HCT116 (cell line): ENCODE measurements around the gene ZNF333. TPM values are rescaled to one million over a fixed set of nuclear protein-coding genes. Genes with fewer than 3 reads are reported as not detected.

ENCODE experiments used
- ATAC-seq: fragments of 200-7000 bp; cut with Tn5 transposase; 2 replicates; pipeline ENCODE4 v1.9.1; 2020; ENCODE audit warnings: mild to moderate bottlenecking, moderate library complexity
- BruUV-seq: library from RNA; stranded (reverse); fragments of 400-500 nt; replicated peaks from 2 replicates; lab custom pipeline; 2021; lab: Mats Ljungman, UMichigan
- CTCF ChIA-PET: fragments of 300-600 bp; sonication (Branson Sonifier 250); formaldehyde crosslinking; loops from one replicate; lab custom pipeline; 2021; ENCODE audit warnings: antibody characterized with exemption; lab: Charles Lee
- POLR2A ChIA-PET: fragments of 300-600, 350-600 bp; sonication (Branson Sonifier 250); formaldehyde crosslinking; loops from one replicate; lab custom pipeline; 2021; ENCODE audit warnings: antibody characterized with exemption; lab: Charles Lee
- RAD21 ChIA-PET, 2 experiments: fragments of 300-600 bp; sonication (Branson Sonifier 250); formaldehyde crosslinking; loops; one replicate each; lab custom pipeline; 2023; ENCODE audit warnings: low total read pairs in 2 of 2; ENCODE audit not compliant: uncharacterized antibody in 2 of 2, unreplicated experiment in 2 of 2, low non-redundant PET in 1 of 2; lab: Charles Lee
- DNase-seq: peaks from one replicate; pipeline ENCODE4 v3.0.0-alpha.2; 2010; ENCODE audit warnings: low read depth, low spot score
- H2AFZ ChIP-seq: fragments of 200-600 bp; shearing (Covaris generic), sonication (generic); 2 replicates; pipeline ENCODE4 v1.6.1; 2017; ENCODE audit warnings: low read depth, mixed run types, mixed read lengths, antibody characterized with exemption, low read length; ENCODE audit not compliant: poor library complexity, severe bottlenecking
- H3K27ac ChIP-seq: 2 replicates; pipeline ENCODE4 v1.5.1; 2012; ENCODE audit warnings: low read depth, low read length
- H3K27me3 ChIP-seq: fragments of 200-600 bp; sonication (generic); 2 replicates; pipeline ENCODE4 v1.6.1; 2016; ENCODE audit warnings: mixed run types, low read length, mixed read lengths; ENCODE audit not compliant: insufficient read depth
- H3K36me3 ChIP-seq, 2 experiments: fragments of 200-500 bp in 1 of 2; fragments of 200-600 bp in 1 of 2; sonication (Bioruptor generic) in 1 of 2; sonication (generic) in 1 of 2; 2 replicates each; pipeline versions ENCODE4 v1.5.1 to v1.6.1; 2014 to 2016; ENCODE audit warnings: low read length in 2 of 2, inconsistent platforms in 1 of 2, mixed read lengths in 1 of 2, mixed run types in 1 of 2; ENCODE audit not compliant: insufficient read depth in 2 of 2, control insufficient read depth in 1 of 2
- H3K4me1 ChIP-seq, 2 experiments: fragments of 200-600 bp in 1 of 2; sonication (generic) in 1 of 2; 2 replicates each; pipeline versions ENCODE4 v1.5.1 to v1.6.1; 2012 to 2017; ENCODE audit warnings: low read length in 2 of 2, inconsistent platforms in 1 of 2, mild to moderate bottlenecking in 1 of 2, mixed read lengths in 1 of 2, mixed run types in 1 of 2, moderate library complexity in 1 of 2; ENCODE audit not compliant: insufficient read depth in 2 of 2, control insufficient read depth in 1 of 2
- H3K4me2 ChIP-seq: fragments of 200-600 bp; sonication (generic); 2 replicates; pipeline ENCODE4 v1.6.1; 2017; ENCODE audit warnings: mixed run types, low read length, mixed read lengths
- H3K4me3 ChIP-seq, 2 experiments: fragments of 200-600 bp in 1 of 2; sonication (generic) in 1 of 2; replicated peaks in 1 of 2; 2 replicates each; pipeline ENCODE4 v1.5.1; 2011 to 2016; ENCODE audit warnings: low read length in 2 of 2, control low read depth in 1 of 2, low read depth in 1 of 2, mild to moderate bottlenecking in 1 of 2, mixed read lengths in 1 of 2, mixed run types in 1 of 2
- H3K79me2 ChIP-seq: fragments of 200-600 bp; sonication (generic); 2 replicates; pipeline ENCODE4 v1.6.1; 2017; ENCODE audit warnings: mild to moderate bottlenecking, mixed run types, low read length, moderate library complexity, mixed read lengths; ENCODE audit not compliant: insufficient read depth
- H3K9ac ChIP-seq: fragments of 200-600 bp; sonication (generic); 2 replicates; pipeline ENCODE4 v1.6.1; 2016; ENCODE audit warnings: low read length, mixed read lengths
- H3K9me2 ChIP-seq: fragments of 200-600 bp; sonication (generic), shearing (Covaris generic); 2 replicates; pipeline ENCODE4 v1.6.1; 2017; ENCODE audit warnings: mixed run types, mild to moderate bottlenecking, moderate library complexity; ENCODE audit not compliant: insufficient read depth
- H3K9me3 ChIP-seq, 2 experiments: fragments of 200-500 bp in 1 of 2; fragments of 200-600 bp in 1 of 2; sonication (Bioruptor generic) in 1 of 2; sonication (generic) in 1 of 2; 2 replicates each; pipeline ENCODE4 v1.6.1; 2014 to 2017; ENCODE audit warnings: low read length in 2 of 2, mixed read lengths in 2 of 2, inconsistent platforms in 1 of 2, low read depth in 1 of 2, mild to moderate bottlenecking in 1 of 2, mixed run types in 1 of 2, moderate library complexity in 1 of 2; ENCODE audit not compliant: control insufficient read depth in 1 of 2, insufficient read depth in 1 of 2
- H4K20me1 ChIP-seq: fragments of 200-600 bp; sonication (generic), shearing (Covaris generic); 2 replicates; pipeline ENCODE4 v1.6.1; 2017; ENCODE audit warnings: mixed run types, mild to moderate bottlenecking, moderate library complexity; ENCODE audit not compliant: insufficient read depth
- CBX3 ChIP-seq: IDR thresholded peaks from 2 replicates; pipeline ENCODE4 v1.6.1; 2012; ENCODE audit warnings: low read depth
- ELF1 ChIP-seq: IDR thresholded peaks from 2 replicates; pipeline ENCODE4 v1.6.1; 2012; ENCODE audit warnings: low read depth, borderline replicate concordance
- EZH2 ChIP-seq: fragments of 200-600 bp; sonication (generic); IDR thresholded peaks from 2 replicates; pipeline ENCODE4 v1.6.1; 2017; ENCODE audit warnings: antibody characterized with exemption, mixed run types
- EZH2phosphoT487 ChIP-seq: fragments of 200-600 bp; IDR thresholded peaks from 2 replicates; pipeline ENCODE4 v1.6.1; 2018; ENCODE audit warnings: antibody characterized with exemption, borderline replicate concordance
- FOSL1 ChIP-seq: IDR thresholded peaks from 2 replicates; pipeline ENCODE4 v1.6.1; 2012; ENCODE audit warnings: low read depth
- JUND ChIP-seq: IDR thresholded peaks from 2 replicates; pipeline ENCODE4 v1.6.1; 2012
- POLR2A ChIP-seq: IDR thresholded peaks from 2 replicates; pipeline ENCODE4 v1.7.0; 2011; ENCODE audit warnings: borderline replicate concordance; ENCODE audit not compliant: insufficient read depth, insufficient read length; ENCODE audit errors: extremely low read depth
- POLR2AphosphoS5 ChIP-seq: IDR thresholded peaks from 2 replicates; pipeline ENCODE4 v1.6.1; 2011; ENCODE audit warnings: mild to moderate bottlenecking, low read depth, low read length, moderate library complexity
- RAD21 ChIP-seq: IDR thresholded peaks from 2 replicates; pipeline ENCODE4 v1.6.1; 2012; ENCODE audit warnings: low read depth, mild to moderate bottlenecking
- SIN3A ChIP-seq: IDR thresholded peaks from 2 replicates; pipeline ENCODE4 v1.6.1; 2012; ENCODE audit warnings: low read depth
- ZBTB33 ChIP-seq: IDR thresholded peaks from 2 replicates; pipeline ENCODE4 v1.6.1; 2011; ENCODE audit warnings: mild to moderate bottlenecking, low read length, moderate library complexity; ENCODE audit not compliant: insufficient replicate concordance; ENCODE audit errors: extremely low read depth
- ZFX ChIP-seq: fragments of 450-650 bp; IDR thresholded peaks from 2 replicates; pipeline ENCODE4 v1.6.1; 2017
- ZNF274 ChIP-seq: fragments of 200-500 bp; sonication (Bioruptor generic); IDR thresholded peaks from 2 replicates; pipeline ENCODE4 v1.6.1; 2014; ENCODE audit warnings: mild to moderate bottlenecking, low read depth, low read length, inconsistent platforms
- intact Hi-C: fragments of 100-400 bp; cut with micrococcal nuclease; formaldehyde crosslinking; loops from 2 replicates; pipeline ENCODE4 v1.10.0; 2022
- total RNA-seq: library from RNA; stranded (reverse); gene quantifications from one replicate; pipeline ENCODE4 v1.2.1, GENCODE V29; 2021; ENCODE audit not compliant: unreplicated experiment
- TF ChIP-seq, protein P1 (sequence below): IDR thresholded peaks from 2 replicates; pipeline ENCODE4 v1.6.1; 2012; ENCODE audit warnings: low read depth
- TF ChIP-seq, protein P2 (sequence below), 3 experiments: fragments of 200-600 bp in 1 of 3; sonication (generic) in 1 of 3; IDR thresholded peaks in 2 of 3; conservative IDR thresholded peaks in 1 of 3; 2 replicates each; pipeline ENCODE4 v1.5.1; 2012 to 2017; ENCODE audit warnings: low read depth in 2 of 3, low read length in 2 of 3, antibody characterized with exemption in 1 of 3, borderline replicate concordance in 1 of 3, control low read depth in 1 of 3, mild to moderate bottlenecking in 1 of 3, mixed read lengths in 1 of 3, mixed run types in 1 of 3, moderate library complexity in 1 of 3; ENCODE audit not compliant: insufficient read depth in 1 of 3
- TF ChIP-seq, protein P3 (sequence below): IDR thresholded peaks from 2 replicates; pipeline ENCODE4 v1.6.1; 2012

ZNF333 gene
- total RNA-seq, 1 experiment from 2014 or later: 9.2 TPM

DNA sequence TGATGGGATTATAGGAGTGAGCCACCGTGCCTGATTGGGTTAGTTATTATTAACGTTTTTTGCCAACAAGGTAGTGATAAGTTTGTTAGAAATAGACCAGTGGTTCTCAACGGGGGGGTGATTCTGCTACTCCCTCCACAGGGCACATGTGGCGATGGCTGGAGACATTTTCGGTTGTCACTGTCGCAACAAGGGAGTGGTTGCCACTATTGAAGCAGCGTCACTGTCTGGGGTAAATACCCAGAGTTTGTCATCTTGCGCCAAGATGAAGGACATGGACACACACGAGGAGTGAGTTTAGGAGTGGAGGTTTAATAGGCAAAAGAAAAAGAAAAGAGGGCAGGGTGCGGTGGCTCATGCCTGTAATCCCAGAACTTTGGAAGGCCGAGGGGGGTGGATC, 34.1 kb upstream of the ZNF333 start:
- no peak for DNase-seq
- BruUV-seq: no TSS peak
- no peak overlapping the region for H3K4me2 ChIP-seq
- H3K36me3 ChIP-seq: no peaks in the 10 kb centered on the region
- H3K9ac ChIP-seq: no peak overlapping the region
- no peaks in the 10 kb centered on the region for H3K9me3 ChIP-seq
- ChIA-PET RAD21 (no interaction called here), POLR2A (no interaction called here), CTCF (no interaction called here)
- TF ChIP-seq ZNF274 (no peak), ELF1 (no peak), EZH2phosphoT487 (no peak), ZFX (no peak), SIN3A (no peak), EZH2 (no peak), POLR2A (no peak), CBX3 (no peak), POLR2AphosphoS5 (no peak), JUND (no peak), RAD21 (no peak), ZBTB33 (no peak), FOSL1 (no peak)
- TF ChIP-seq, protein P1, sequence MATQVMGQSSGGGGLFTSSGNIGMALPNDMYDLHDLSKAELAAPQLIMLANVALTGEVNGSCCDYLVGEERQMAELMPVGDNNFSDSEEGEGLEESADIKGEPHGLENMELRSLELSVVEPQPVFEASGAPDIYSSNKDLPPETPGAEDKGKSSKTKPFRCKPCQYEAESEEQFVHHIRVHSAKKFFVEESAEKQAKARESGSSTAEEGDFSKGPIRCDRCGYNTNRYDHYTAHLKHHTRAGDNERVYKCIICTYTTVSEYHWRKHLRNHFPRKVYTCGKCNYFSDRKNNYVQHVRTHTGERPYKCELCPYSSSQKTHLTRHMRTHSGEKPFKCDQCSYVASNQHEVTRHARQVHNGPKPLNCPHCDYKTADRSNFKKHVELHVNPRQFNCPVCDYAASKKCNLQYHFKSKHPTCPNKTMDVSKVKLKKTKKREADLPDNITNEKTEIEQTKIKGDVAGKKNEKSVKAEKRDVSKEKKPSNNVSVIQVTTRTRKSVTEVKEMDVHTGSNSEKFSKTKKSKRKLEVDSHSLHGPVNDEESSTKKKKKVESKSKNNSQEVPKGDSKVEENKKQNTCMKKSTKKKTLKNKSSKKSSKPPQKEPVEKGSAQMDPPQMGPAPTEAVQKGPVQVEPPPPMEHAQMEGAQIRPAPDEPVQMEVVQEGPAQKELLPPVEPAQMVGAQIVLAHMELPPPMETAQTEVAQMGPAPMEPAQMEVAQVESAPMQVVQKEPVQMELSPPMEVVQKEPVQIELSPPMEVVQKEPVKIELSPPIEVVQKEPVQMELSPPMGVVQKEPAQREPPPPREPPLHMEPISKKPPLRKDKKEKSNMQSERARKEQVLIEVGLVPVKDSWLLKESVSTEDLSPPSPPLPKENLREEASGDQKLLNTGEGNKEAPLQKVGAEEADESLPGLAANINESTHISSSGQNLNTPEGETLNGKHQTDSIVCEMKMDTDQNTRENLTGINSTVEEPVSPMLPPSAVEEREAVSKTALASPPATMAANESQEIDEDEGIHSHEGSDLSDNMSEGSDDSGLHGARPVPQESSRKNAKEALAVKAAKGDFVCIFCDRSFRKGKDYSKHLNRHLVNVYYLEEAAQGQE: no peak
- TF ChIP-seq, protein P2, sequence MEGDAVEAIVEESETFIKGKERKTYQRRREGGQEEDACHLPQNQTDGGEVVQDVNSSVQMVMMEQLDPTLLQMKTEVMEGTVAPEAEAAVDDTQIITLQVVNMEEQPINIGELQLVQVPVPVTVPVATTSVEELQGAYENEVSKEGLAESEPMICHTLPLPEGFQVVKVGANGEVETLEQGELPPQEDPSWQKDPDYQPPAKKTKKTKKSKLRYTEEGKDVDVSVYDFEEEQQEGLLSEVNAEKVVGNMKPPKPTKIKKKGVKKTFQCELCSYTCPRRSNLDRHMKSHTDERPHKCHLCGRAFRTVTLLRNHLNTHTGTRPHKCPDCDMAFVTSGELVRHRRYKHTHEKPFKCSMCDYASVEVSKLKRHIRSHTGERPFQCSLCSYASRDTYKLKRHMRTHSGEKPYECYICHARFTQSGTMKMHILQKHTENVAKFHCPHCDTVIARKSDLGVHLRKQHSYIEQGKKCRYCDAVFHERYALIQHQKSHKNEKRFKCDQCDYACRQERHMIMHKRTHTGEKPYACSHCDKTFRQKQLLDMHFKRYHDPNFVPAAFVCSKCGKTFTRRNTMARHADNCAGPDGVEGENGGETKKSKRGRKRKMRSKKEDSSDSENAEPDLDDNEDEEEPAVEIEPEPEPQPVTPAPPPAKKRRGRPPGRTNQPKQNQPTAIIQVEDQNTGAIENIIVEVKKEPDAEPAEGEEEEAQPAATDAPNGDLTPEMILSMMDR (IDR thresholded peaks at IDR 0.05 in 2 of 3, conservative IDR thresholded peaks at IDR 0.05 in 1 of 3; ENCODE audit: borderline replicate concordance in 1 of 3, insufficient read depth in 1 of 3, low read depth in 2 of 3, low read length in 2 of 3): no peak
- TF ChIP-seq, protein P3, sequence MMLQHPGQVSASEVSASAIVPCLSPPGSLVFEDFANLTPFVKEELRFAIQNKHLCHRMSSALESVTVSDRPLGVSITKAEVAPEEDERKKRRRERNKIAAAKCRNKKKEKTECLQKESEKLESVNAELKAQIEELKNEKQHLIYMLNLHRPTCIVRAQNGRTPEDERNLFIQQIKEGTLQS: no peak
- intact Hi-C loops: no loop called here
- H3K27me3 ChIP-seq: peaks cover 4% of the 10 kb centered on the region; the same call in 1 of the 2 replicates
- no peaks in the 10 kb centered on the region for H3K9me2 ChIP-seq
- ATAC-seq: no peak
- no peak overlapping the region for H2AFZ ChIP-seq
- no peaks in the 10 kb centered on the region for H4K20me1 ChIP-seq
- no peak overlapping the region for H3K4me3 ChIP-seq
- H3K79me2 ChIP-seq: no peaks in the 10 kb centered on the region
- no peaks in the 10 kb centered on the region for H3K4me1 ChIP-seq
- H3K27ac ChIP-seq: no peak overlapping the region
